Activated T-cell treated with anti-CD3 and anti-CD28 coated beads for 4 hours (primary cell): ENCODE data around the gene PLXNA1.

ENCODE experiments used
- DNase-seq: peaks from one replicate; pipeline ENCODE4 v3.0.0-alpha.2; 2020

PLXNA1 gene

GRCh38 chr3:127025456-127025855 lies 42.5 kb downstream of the PLXNA1 start:
- DNase-seq, result no peak

GRCh38 chr3:127026036-127026435 lies 43.1 kb downstream of the PLXNA1 start:
- DNase-seq, result no peak

GRCh38 chr3:127026661-127027060 lies 43.7 kb downstream of the PLXNA1 start:
- no peak for DNase-seq

- no peak for DNase-seq
Measured at GRCh38 chr3:127027061-127027735, 44.3 kb downstream of the PLXNA1 start.

DNA sequence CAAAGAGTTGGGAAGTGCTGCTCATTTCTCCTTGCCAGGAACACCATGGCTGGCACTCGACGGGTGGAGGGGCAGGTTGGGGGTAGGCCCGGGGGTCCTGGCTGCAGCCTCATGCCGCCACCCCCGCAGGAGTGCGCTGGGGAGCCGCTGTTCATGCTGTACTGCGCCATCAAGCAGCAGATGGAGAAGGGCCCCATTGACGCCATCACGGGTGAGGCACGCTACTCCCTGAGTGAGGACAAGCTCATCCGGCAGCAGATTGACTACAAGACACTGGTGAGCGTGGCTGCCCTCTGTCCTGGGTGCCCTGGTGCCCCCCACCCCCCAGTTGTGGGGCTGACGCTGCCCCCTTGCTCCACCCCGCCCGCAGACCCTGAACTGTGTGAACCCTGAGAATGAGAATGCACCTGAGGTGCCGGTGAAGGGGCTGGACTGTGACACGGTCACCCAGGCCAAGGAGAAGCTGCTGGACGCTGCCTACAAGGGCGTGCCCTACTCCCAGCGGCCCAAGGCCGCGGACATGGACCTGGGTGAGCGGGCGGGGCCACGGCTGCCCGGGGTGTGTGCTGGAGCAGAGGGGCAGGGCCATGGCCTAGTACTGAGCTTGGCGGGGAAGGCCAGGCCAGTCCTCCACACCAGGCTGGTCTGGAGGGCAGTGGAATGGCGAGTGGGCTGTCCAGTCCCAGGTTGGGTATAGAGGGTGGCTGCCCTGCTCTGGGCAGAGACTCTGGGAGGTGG lies 45.1 kb downstream of the PLXNA1 start:
- no peak for DNase-seq

- no peak for DNase-seq
Measured at GRCh38 chr3:127028781-127029657, 46.1 kb downstream of the PLXNA1 start.

DNA sequence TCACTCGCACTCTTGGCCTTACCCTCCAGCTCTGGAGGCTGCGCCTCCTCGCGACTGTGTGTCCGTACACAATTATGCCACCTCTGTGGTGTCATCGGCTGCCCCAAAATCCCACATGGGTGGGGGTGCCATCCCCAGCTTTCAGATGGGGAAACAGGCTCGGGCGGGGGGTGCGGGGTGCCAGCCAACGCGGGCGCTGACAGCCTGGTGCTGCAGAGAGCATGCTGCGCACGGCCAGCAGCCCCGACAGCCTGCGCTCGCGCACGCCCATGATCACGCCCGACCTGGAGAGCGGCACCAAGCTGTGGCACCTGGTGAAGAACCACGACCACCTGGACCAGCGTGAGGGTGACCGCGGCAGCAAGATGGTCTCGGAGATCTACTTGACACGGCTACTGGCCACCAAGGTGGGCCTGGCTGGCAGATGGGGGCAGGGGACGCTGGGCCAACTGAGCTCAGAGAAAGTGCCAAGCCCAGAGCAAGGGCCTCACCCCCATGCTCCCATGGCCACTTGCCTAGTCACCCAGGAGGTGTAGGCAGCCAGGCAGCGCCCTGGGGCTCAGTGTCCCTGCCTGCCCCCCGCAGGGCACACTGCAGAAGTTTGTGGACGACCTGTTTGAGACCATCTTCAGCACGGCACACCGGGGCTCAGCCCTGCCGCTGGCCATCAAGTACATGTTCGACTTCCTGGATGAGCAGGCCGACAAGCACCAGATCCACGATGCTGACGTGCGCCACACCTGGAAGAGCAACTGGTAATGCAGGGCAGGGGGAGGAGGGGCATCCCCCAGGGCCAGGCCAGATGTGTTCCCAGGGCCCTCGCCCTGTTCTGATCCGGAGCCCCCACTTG lies 47.0 kb downstream of the PLXNA1 start:
- DNase-seq, result no peak

GRCh38 chr3:127030508-127031412 lies 47.8 kb downstream of the PLXNA1 start:
- no peak for DNase-seq

DNA sequence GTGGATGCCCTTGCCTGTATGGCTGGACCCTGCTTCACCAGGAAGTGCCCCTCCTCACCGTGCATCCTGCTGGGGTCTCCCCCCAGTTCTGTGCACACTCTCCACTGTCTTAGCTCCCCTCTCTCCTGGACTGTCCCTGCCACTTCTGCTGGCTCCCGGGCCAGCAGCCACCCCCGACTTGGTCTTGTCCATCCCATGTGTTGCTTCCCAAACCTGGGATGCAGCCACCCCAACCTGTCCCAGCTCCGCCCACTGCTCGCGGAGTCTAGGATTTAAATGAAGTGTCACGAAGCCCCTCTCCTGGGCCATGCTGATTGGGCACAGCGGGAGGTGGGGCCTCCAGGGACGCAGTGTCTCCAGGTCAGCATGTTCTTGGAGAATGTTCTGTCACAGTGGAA lies 48.5 kb downstream of the PLXNA1 start:
- no peak for DNase-seq

- DNase-seq, result no peak
Measured at GRCh38 chr3:127031845-127032244, 48.9 kb downstream of the PLXNA1 start.

GRCh38 chr3:127032296-127032990 lies 49.5 kb downstream of the PLXNA1 start:
- no peak for DNase-seq
